Duodenal mucosa (tissue), 2 donors: ENCODE data around the gene SLC35A5.

Experiments used
- H3K27ac ChIP-seq: one replicate; pipeline ENCODE4 v1.7.0; 2013; ENCODE audit warnings: low read depth, low read length
- H3K27me3 ChIP-seq, 2 donors: one replicate each; pipeline ENCODE4 v1.7.0; 2013; ENCODE audit warnings: low read length in 2 of 2, control low read depth in 1 of 2; ENCODE audit not compliant: insufficient read depth in 2 of 2, control insufficient read depth in 1 of 2
- H3K36me3 ChIP-seq, 2 donors: one replicate each; pipeline ENCODE4 v1.7.0; 2013; ENCODE audit warnings: low read length in 2 of 2, control low read depth in 1 of 2; ENCODE audit not compliant: insufficient read depth in 2 of 2, control insufficient read depth in 1 of 2
- H3K4me1 ChIP-seq, 2 donors: one replicate each; pipeline ENCODE4 v1.7.0; 2013; ENCODE audit warnings: low read length in 2 of 2, control low read depth in 1 of 2; ENCODE audit not compliant: insufficient read depth in 2 of 2, control insufficient read depth in 1 of 2
- H3K4me3 ChIP-seq, 2 donors: one replicate each; pipeline ENCODE4 v1.7.0; 2013; ENCODE audit warnings: low read length in 2 of 2, low read depth in 1 of 2
- H3K9ac ChIP-seq, 2 donors: one replicate each; pipeline ENCODE4 v1.7.0; 2013; ENCODE audit warnings: low read length in 2 of 2, low read depth in 1 of 2
- H3K9me3 ChIP-seq, 2 donors: one replicate each; pipeline ENCODE4 v1.7.0; 2013; ENCODE audit warnings: low read length in 2 of 2, control low read depth in 1 of 2; ENCODE audit not compliant: control insufficient read depth in 1 of 2

Gene SLC35A5

DNA sequence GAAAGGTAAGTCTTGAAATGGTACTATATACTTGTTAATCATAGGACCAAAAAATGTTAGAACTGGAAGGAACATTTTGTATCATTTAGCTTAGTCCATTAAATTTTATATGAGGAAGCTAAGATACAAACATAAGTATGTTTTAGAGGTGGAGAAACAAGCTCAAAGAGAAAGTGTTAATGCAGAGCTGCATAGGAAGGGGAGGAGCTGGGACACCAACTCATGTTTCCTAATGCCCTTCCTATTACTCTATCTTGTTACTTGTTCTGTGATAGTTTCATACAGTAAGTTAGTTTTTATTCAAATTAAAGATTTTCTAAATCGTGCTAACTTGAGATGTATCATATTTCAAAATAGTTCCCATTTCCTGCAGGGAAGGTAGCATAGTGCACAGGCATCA is 7.4 kb downstream of the SLC35A5 start:
- H3K9ac ChIP-seq = no peak overlapping the region
- H3K27ac ChIP-seq = no peak overlapping the region
- no peaks in the 10 kb centered on the region for H3K9me3 ChIP-seq
- no peaks in the 10 kb centered on the region for H3K27me3 ChIP-seq
- H3K36me3 ChIP-seq = peaks cover 7 to 37% of the 10 kb centered on the region in 2 donors
- peaks cover 0 to 3% of the 10 kb centered on the region in 2 donors for H3K4me1 ChIP-seq
- H3K4me3 ChIP-seq = no peak overlapping the region

DNA sequence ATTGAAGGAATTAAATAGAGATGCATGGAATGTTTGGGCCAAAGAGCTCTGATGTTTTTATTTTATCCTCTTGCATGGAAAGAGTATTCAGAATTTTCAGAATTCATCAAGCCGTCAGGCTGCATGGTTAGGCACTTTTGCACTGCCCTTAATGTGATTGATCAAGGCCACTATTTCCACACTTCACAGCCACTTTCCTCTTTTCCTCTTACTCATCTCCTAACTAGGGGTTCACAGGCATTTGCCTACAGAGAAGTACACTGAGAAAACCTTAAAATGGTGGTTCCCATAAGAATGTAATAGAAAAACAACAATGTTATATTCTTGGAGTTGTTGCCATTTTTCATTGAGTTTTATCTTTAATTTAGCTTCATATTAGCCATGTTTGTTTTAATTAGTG is 10.9 kb downstream of the SLC35A5 start:
- Histone ChIP-seq H3K9ac (no peak overlapping the region), H3K9me3 (no peaks in the 10 kb centered on the region), H3K27me3 (no peaks in the 10 kb centered on the region), H3K36me3 (peaks cover 4 to 33% of the 10 kb centered on the region in 2 donors), H3K4me1 (no peaks in the 10 kb centered on the region), H3K4me3 (no peak overlapping the region), H3K27ac (no peak overlapping the region)

DNA sequence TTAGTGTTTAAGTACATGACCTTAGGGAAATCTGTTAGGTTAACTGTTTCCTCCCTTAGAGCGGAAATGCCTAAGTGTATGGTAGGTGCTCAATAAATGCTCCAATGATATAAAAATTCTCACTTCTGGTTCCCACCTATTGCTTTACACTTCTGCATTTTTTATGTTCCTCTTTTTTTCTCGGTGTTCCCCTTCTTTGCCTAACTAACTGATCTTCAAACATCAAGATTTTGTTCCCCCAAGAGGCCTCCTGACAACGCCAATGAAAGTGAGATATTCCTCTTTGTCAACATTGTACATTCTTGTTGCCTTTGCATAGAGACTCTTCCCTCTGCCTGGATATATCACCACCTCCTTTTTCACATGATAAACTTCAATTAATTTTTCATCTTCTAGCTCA is 17.4 kb downstream of the SLC35A5 start:
- Histone ChIP-seq H3K9me3 (no peaks in the 10 kb centered on the region), H3K27me3 (no peaks in the 10 kb centered on the region), H3K36me3 (peaks cover 20 to 27% of the 10 kb centered on the region in 2 donors), H3K4me3 (no peak overlapping the region), H3K27ac (no peak overlapping the region), H3K9ac (no peak overlapping the region), H3K4me1 (no peaks in the 10 kb centered on the region)

DNA sequence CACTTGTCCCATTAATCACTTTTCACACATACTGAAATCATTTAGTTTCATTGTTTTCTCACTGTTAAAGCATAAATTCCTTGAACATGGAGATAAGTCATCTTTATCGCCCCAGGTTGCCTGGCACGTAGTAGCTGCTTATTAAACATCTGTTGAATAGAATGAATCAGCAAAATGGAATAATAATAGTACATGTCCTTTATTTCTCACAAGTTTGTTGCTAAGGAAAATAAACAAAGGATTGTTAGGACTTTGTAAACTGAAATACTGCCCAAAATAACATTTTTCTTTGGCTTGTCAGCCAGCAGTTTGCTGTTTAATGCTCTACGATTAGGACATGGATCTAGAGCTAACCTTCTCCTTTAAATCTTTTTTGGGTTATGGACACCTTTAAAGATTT is 17.9 kb downstream of the SLC35A5 start:
- Histone ChIP-seq H3K4me1 (no peaks in the 10 kb centered on the region), H3K9me3 (no peaks in the 10 kb centered on the region), H3K9ac (no peak overlapping the region), H3K27me3 (no peaks in the 10 kb centered on the region), H3K4me3 (no peak overlapping the region), H3K36me3 (peaks cover 20 to 31% of the 10 kb centered on the region in 2 donors), H3K27ac (no peak overlapping the region)

DNA sequence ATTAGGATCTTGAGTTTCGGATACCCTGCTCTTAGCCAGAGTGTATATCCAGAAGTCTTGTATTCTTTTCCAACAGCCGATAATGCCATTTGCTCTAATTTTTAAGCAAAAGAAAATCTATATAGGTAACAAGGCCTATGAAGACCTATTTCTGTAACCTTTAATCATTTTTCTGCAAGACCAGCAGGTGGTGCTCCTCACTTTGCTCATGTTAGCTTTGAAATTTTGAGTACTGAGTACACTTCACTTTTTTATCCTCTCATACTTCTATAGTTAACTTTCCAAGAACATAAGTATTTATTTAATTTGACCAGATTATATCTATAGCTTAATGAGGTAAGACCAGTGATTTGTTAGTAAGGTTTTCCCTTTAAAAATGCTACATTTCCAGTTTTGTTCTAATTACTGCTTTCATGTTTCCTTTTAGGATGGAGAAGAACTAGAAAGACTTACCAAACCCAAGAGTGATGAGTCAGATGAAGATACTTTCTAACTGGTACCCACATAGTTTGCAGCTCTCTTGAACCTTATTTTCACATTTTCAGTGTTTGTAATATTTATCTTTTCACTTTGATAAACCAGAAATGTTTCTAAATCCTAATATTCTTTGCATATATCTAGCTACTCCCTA is 20.5 kb downstream of the SLC35A5 start:
- peaks cover 20 to 49% of the 10 kb centered on the region in 2 donors for H3K36me3 ChIP-seq
- no peak overlapping the region for H3K4me3 ChIP-seq
- no peak overlapping the region for H3K9ac ChIP-seq
- H3K9me3 ChIP-seq = no peaks in the 10 kb centered on the region
- H3K4me1 ChIP-seq = no peaks in the 10 kb centered on the region
- H3K27ac ChIP-seq = no peak overlapping the region
- no peaks in the 10 kb centered on the region for H3K27me3 ChIP-seq

DNA sequence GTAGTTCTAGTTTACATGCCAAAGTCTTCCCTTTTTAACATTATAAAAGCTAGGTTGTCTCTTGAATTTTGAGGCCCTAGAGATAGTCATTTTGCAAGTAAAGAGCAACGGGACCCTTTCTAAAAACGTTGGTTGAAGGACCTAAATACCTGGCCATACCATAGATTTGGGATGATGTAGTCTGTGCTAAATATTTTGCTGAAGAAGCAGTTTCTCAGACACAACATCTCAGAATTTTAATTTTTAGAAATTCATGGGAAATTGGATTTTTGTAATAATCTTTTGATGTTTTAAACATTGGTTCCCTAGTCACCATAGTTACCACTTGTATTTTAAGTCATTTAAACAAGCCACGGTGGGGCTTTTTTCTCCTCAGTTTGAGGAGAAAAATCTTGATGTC is 21.3 kb downstream of the SLC35A5 start:
- H3K4me1 ChIP-seq = no peaks in the 10 kb centered on the region
- H3K27ac ChIP-seq = no peak overlapping the region
- no peaks in the 10 kb centered on the region for H3K9me3 ChIP-seq
- no peaks in the 10 kb centered on the region for H3K27me3 ChIP-seq
- H3K4me3 ChIP-seq = no peak overlapping the region
- H3K36me3 ChIP-seq = peaks cover 20 to 55% of the 10 kb centered on the region in 2 donors
- no peak overlapping the region for H3K9ac ChIP-seq

DNA sequence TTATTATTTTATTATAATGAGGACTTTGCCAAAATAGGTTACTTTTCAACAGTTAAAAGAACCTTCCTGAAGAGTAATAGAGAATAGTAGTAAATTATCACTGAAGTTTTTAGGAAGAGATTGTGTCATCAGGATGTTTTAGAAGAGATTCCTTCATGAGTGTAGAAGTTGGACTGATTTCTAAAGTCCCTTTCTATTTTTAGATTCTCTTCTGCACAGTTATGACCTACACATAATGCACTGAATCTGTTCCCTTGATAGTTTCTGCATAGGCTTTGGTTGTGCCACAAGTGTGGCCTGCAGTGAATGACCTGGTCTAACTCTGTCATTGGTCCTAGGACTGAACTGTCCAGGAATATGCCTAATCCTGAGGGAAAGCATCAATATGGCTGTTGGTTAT is 23.9 kb downstream of the SLC35A5 start:
- no peaks in the 10 kb centered on the region for H3K27me3 ChIP-seq
- no peak overlapping the region for H3K27ac ChIP-seq
- peaks cover 13 to 50% of the 10 kb centered on the region in 2 donors for H3K36me3 ChIP-seq
- no peaks in the 10 kb centered on the region for H3K4me1 ChIP-seq
- no peaks in the 10 kb centered on the region for H3K9me3 ChIP-seq
- H3K4me3 ChIP-seq = no peak overlapping the region
- no peak overlapping the region for H3K9ac ChIP-seq

DNA sequence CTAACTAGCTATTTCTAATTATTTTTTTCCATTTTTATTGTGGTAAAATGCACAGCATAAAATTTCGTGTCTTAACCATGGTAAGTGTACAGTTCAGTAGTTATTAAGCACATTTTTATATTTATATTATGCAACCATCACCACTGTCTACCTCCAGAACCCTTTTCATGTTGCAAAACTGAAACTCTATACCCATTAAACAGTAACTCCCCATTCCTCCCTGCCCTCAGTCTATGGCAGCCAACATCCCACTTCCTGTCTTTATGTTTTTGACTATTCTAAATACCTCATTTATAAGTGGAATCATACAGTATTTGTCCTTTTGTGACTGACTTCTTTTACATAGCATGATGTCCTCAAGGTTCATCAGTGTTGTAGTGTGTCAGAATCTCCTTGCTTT is 25.5 kb downstream of the SLC35A5 start:
- H3K9ac ChIP-seq = no peak overlapping the region
- peaks cover 13 to 49% of the 10 kb centered on the region in 2 donors for H3K36me3 ChIP-seq
- no peak overlapping the region for H3K4me3 ChIP-seq
- no peaks in the 10 kb centered on the region for H3K4me1 ChIP-seq
- no peaks in the 10 kb centered on the region for H3K9me3 ChIP-seq
- no peak overlapping the region for H3K27ac ChIP-seq
- H3K27me3 ChIP-seq = no peaks in the 10 kb centered on the region

DNA sequence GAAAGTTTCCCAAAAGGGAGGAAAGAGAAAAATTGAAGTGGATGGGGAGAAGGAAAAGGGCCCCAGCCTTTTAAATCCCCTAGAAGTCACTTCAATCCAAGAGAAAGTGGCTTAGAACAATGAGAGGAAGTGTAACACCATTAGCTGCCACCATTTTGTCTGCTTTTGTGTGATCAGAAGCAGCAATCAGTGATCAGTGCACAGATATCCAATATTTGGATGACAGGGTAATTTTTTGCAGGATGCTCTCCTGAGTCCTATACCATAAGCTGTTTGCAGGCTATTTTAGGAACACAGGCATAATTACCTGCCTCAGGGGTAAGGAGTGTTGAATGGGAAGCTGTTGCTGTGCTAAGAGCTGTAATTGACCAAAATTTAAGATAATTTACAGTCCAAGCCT is 31.4 kb downstream of the SLC35A5 start:
- Histone ChIP-seq H3K4me3 (no peak overlapping the region), H3K36me3 (peaks cover 0 to 23% of the 10 kb centered on the region in 2 donors), H3K9ac (no peak overlapping the region), H3K4me1 (no peaks in the 10 kb centered on the region), H3K27ac (no peak overlapping the region), H3K9me3 (no peaks in the 10 kb centered on the region), H3K27me3 (no peaks in the 10 kb centered on the region)

DNA sequence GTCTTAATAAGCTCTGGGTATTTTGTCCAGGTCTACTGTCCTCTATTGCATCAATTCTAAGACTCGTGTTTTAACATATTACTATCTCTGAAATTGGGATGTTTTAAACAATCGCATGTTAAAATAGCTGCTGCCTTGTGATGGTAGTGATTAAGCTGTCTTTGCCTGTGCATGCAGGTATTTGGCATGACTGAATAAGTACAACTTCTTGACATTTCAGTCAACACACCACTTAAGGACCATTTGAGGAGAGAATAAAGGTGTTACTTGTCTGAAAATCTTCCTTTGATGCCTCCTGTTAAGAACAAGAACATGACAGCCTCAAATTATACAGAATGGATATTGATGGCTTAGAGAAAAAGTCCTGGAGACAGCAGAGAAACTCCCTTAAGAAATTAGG is 33.0 kb downstream of the SLC35A5 start:
- Histone ChIP-seq H3K27me3 (no peaks in the 10 kb centered on the region), H3K9me3 (no peaks in the 10 kb centered on the region), H3K36me3 (peaks cover 0 to 23% of the 10 kb centered on the region in 2 donors), H3K4me3 (no peak overlapping the region), H3K27ac (no peak overlapping the region), H3K4me1 (no peaks in the 10 kb centered on the region), H3K9ac (no peak overlapping the region)

DNA sequence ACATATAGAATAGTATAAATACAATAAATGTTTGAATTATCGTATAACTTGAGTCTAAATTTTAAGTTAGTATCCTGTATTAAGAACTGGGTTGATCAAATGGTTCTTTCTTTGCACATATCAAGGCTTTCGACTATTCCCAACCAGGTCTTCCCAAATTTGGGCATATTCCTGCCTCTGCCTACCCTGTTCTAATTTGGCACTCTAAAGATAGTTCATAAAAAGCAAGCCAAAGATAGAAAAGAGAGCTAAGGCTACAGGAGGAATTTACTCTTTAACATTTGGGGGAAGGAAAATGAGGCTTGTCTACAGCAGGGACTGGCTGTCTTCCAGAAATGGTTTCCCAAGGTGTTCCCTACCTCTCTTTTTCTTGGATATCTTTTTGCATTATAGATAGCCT is 36.1 kb downstream of the SLC35A5 start:
- H3K27ac ChIP-seq = no peak overlapping the region

More for the DNA sequence above, 36.1 kb downstream of the SLC35A5 start:
- no peaks in the 10 kb centered on the region for H3K4me1 ChIP-seq
- no peaks in the 10 kb centered on the region for H3K9me3 ChIP-seq
- peaks cover 0 to 16% of the 10 kb centered on the region in 2 donors for H3K36me3 ChIP-seq
- no peaks in the 10 kb centered on the region for H3K27me3 ChIP-seq
- no peak overlapping the region for H3K9ac ChIP-seq
- H3K4me3 ChIP-seq = no peak overlapping the region
